RWPE1 (cell line): ENCODE data around the gene MRPS2.
"Not testable (repeated sequence)": the region's sequence is repeated elsewhere in the genome, so short reads cannot be mapped to it uniquely, and the experiment has no call there.

Source experiments
- CTCF ChIA-PET: fragments of 350-600 bp; sonication (Branson Sonifier 250); formaldehyde crosslinking; extraction: SDS; loops from one replicate; lab custom pipeline; 2021; lab: Yijun Ruan, JAX
- POLR2A ChIA-PET: fragments of 400-600 bp; formaldehyde crosslinking; extraction: SDS; loops from one replicate; lab custom pipeline; 2020; ENCODE audit warnings: antibody characterized with exemption; ENCODE audit not compliant: low non-redundant PET; lab: Yijun Ruan, JAX
- DNase-seq: peaks from one replicate; pipeline ENCODE4 v3.0.0; 2012; ENCODE audit warnings: low spot score
- H3K27ac ChIP-seq: fragments of 450-650 bp; 2 replicates; pipeline ENCODE4 v1.5.1; 2017
- CTCF ChIP-seq: fragments of 450-650 bp; conservative IDR thresholded peaks from 2 replicates; pipeline ENCODE4 v1.5.1; 2017; ENCODE audit warnings: low read depth, mild to moderate bottlenecking

The MRPS2 gene

GRCh38 chr9:135544981-135545635 is 44.6 kb downstream of the MRPS2 start:
- no peak for DNase-seq
- no peak for TF ChIP-seq CTCF
- ChIA-PET POLR2A (no interaction called here), CTCF (no interaction called here)
- no peak overlapping the region for H3K27ac ChIP-seq

- POLR2A ChIA-PET, H3K27ac ChIP-seq, CTCF ChIA-PET, DNase-seq: not testable (repeated sequence)
Observed at GRCh38 chr9:135545646-135546176, 45.2 kb downstream of the MRPS2 start, which contains the start of gene OBP2A. OBP2A (plus strand) TSS chr9:135546126; CDS start chr9:135546181, 55 bp downstream.

- POLR2A ChIA-PET, H3K27ac ChIP-seq, DNase-seq: not testable (repeated sequence)
- CTCF ChIA-PET: interaction anchor here (0.7 kb wide), 1 partner anchor 66 kb away, joined by 4 read pairs; no protein-coding TSS in a partner anchor
Observed at GRCh38 chr9:135546792-135547617, 46.5 kb downstream of the MRPS2 start.

GRCh38 chr9:135547756-135548736 is 47.6 kb downstream of the MRPS2 start:
- no peak for DNase-seq
- H3K27ac ChIP-seq: no peak overlapping the region
- ChIA-PET CTCF (interaction anchor here (0.6 to 0.7 kb wide), 2 partner anchors 67 to 75 kb away, joined by 3 to 4 read pairs; no protein-coding TSS in a partner anchor), POLR2A (no interaction called here)
- no peak for TF ChIP-seq CTCF

GRCh38 chr9:135549478-135550343 is 49.2 kb downstream of the MRPS2 start:
- CTCF ChIA-PET: interaction anchor here (0.6 kb wide), 1 partner anchor 463 kb away, joined by 3 read pairs; no protein-coding TSS in a partner anchor
- POLR2A ChIA-PET: interaction anchor here (0.6 kb wide), 1 partner anchor 25 kb away, joined by 4 read pairs; no protein-coding TSS in a partner anchor
- DNase-seq, H3K27ac ChIP-seq: not testable (repeated sequence)

- H3K27ac ChIP-seq: no peak overlapping the region
- no peak for DNase-seq
- no peak for TF ChIP-seq CTCF
- CTCF ChIA-PET: interaction anchor here (0.6 kb wide), 1 partner anchor 464 kb away, joined by 3 read pairs; no protein-coding TSS in a partner anchor
- POLR2A ChIA-PET: no interaction called here
Observed at GRCh38 chr9:135550344-135550918, 49.9 kb downstream of the MRPS2 start.

GRCh38 chr9:135551031-135551430 is 50.5 kb downstream of the MRPS2 start:
- TF ChIP-seq CTCF: no peak
- no peak for DNase-seq

More at GRCh38 chr9:135551031-135551430, 50.5 kb downstream of the MRPS2 start:
- H3K27ac ChIP-seq: no peak overlapping the region
- POLR2A ChIA-PET: no interaction called here
- CTCF ChIA-PET: no interaction called here
